ENCODE measurements around the gene DAB2.
A peak's percentile ranks its signal among the peaks of the same experiment; 100 is the strongest.

Gene DAB2

DNA sequence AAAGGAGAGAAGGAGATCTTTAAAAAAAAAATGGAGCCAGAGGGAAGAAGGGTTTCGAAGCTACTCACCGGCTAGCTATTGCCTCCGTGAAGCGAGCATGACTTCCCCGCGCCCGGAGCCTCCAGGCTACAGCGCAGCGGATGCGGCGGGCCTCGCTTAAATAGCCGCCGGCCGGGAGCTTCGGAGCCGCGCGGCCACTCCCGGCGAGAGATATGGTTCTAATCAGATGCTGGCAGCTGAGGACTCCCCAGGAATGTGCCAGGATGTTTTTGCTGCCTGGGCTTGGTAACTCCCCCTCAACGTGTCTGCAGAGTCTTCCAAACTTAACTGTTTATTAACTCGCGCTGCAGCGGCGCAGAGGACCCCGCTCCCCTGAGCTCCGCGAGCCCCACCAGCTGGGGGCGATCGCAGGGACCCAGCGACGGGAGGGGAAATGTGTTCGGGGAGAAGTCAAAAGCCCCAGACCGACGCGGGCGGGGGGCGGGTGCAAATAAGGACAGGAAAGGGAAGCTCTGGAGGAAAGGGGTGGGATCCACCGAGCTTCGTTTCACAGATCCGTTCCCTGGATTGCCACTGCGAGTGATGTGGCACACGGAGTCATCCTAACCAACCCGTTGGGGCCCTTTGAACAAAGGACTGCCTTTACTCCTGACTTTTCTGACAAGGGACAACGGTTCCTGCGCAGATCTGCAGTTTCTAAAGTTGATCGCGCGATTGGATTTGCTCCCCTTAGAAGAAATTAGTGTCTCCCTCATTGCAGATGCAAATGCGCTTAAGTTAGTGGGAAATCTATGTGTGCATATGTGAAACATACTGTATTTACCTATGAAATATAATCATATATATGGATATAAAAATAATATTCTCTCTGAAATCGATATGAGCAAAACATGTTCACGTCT is at the start of gene DAB2:
Gene DAB2, minus strand, starts transcription at position 245 of the 902 bp plus-strand sequence. CDS start 30,660 bp downstream, outside the sequence.
- peak; percentile 84 to 88 for DNase-seq

DNA sequence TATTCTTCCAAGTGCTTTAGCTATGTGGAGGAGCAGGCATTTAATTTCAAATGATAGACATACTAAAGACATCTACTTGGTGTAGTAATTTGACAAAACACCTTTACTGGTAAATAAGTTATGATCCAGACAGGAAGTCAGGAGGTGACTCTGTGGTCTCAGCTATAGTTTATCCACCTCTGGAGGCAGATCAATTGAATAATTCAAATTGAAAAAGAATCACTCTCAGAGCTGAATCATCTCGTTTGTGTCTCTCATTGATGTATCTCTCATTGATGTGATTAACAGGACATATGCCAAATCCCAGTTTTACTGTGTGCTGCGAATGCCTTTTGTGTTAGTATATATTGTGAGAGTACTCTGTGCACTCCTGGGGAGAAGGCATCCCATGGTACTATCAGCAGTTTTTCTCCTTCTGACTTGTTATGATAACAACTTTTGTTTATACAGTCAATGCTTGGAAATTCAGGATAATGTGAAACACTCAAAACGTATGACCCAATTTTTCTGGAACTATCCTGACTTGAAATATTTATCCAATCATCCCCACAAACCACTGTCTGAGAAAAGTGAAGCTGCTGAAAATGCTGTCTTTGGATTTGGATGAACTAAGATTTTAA is 48.5 kb upstream of the DAB2 start:
- DNase-seq = no peak

DNA sequence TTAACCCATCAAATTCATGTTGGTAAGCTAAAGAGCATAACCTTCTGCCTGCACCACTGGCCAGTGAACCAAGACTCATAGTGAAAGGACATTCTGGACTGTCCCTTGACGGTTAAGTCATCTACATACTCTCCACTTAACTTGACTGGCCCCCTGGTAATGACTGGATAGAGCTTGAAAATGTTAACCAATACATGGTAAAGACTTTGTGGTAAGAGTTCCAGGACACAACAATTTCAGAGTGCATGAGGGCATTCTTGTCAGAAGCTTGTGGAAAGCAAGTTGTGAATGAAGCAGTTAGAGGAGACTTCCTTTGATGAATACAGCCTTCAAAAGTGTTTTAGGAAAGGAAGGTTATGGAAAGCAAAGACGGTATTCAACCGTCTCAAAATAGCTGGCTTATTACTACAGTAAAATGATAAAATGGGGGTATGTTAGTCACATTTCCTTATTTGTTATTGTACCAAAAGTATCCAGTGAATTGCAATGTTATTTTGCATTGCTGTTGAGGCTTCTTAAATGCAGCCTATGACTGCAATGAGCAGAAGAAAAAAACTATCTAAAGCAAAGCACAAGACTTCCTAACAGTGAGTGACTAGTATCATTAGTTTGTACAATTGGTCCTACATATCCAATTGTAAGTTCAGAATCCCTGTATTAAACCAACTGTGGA is 47.2 kb upstream of the DAB2 start:
- no peak for DNase-seq

DNA sequence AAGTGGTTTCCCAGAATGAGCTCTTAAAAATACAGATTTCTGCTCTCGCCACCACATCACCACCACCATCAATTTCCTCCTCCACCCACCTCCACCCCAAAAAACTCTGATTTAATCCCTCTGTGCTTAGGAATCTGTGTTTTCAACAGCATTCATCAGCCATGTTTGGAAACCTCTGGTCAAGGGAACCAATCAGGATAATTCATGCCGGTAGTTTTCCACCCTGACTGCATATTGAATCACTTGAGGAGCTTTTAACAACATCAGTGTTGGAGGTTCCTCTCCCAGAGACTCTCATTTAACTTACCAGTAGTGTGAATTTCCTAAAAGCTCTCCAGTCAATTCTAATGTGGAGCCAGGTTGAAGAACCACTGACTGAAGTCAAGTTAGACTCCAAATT is 46.0 kb upstream of the DAB2 start:
- DNase-seq = no peak

DNA sequence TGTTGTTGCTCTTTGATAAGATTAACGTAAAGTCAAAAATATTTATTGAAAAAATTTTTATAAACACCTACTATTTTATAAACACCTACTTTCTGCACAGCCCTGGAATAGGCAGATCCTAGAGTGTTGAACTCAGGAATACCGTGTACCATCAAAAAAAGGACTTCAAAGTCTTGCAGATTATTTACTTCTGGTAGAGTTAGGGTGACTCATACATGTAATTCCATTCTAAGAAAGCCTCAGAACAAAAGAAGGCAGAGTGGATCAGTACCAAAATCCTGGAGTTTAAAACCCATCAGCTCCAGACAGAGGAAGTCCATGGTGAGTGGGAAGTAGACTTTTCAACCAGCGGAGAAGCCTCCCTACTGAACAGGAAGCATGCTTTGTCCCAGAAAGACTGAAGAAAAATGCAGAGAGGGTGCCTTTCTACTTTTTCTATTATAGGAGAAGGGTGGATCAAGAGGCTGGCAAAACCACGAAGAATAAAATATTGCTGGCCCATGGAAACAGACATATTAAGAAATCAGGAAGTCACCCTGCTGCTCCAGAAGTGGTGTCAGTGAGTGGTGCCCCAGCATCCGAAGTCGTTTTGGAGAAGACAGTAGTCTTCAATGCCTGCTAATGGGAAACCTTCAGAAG is 45.1 kb upstream of the DAB2 start:
- no peak for DNase-seq

DNA sequence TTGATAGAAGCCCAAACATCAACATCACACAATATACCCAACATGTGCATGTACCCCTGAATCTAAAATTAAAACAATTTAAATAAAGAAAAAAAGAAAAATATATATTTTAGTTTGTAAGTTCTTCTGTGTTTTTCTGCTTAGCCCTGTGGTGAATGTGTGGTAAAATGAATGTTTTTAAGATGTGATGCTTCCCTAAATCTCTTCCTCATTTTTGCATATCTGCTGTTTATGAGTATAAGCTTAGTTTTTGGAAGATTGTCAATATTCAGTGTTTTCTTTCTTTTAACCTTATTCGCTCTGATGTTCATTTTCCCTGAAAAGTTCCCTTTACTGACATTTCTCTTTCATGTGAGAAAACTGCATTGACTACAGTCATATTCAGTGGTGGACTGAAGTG is 44.4 kb upstream of the DAB2 start:
- DNase-seq = no peak

DNA sequence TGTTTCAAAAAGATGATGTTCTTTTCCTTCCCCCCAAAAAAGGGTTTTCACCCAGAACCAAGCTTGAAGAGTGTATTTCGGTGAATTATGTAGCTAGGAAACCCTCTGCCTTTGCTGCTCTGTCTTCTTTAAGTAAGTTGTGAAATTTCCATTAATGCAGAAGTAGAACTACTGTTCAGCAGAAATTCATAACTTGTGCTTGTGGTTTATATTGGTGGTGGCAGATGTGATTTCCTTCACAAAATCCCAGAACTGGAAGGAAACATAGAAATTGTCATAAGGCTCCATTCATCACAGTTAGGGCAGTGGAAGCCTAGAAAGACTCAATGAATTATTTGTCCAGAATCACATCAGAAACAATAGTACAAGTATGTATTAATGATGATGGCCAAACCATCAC is 42.1 kb upstream of the DAB2 start:
- no peak for DNase-seq

DNA sequence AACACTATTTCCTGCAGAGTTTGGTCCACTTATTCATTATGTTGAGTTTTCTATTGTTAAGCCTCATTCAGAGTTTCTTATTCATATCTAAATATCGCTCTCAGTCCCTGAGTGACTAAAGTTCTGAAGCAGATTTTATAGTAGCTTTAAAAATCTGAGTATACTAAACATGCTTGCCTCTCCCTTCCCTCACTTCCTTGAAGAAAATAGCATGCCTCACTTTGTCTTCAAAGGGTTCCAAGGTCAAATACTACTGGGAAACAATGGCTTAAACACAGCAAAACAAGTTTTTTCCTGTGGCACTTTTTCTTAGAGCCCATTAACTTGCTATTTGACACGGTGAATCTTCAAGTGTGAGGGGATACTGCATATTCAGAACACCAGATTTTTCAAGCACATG is 41.1 kb upstream of the DAB2 start:
- DNase-seq = no peak

DNA sequence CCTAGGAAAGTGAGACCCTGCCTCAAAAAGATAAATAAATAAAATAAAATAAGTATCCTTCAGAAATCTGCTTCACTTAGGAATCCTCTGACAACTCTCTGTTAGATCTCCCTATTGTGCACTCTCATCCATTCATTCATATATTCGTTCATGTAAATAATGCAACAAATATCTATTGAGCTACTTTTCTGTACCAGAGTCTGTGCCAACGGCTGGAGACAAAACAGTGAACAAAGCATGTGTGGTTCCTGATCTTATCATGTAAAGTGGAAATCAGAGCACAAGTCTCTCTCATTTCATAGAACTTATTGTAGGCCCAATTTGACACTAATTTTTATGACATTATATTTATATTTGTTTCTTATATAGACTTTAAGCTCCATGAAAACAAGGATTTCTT is 40.3 kb upstream of the DAB2 start:
- DNase-seq = no peak

DNA sequence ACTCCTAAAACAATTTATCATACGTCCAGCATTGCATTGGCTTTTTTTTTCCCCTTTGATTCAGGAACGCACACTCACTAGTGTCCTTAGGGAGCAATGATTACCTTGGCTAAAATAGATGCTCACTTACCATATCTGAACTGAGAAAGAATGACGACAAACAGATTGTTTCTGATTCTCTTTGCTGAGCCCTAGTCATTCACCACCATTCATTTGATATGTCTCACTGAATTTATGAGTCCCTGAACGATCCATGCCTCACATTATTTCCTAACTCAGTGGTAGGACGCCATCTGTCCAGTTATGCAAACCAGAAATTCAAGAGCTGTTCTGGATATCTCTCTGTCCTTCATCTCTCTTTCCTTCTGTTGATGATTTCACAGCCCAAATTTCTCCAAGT is 39.3 kb upstream of the DAB2 start:
- no peak for DNase-seq

DNA sequence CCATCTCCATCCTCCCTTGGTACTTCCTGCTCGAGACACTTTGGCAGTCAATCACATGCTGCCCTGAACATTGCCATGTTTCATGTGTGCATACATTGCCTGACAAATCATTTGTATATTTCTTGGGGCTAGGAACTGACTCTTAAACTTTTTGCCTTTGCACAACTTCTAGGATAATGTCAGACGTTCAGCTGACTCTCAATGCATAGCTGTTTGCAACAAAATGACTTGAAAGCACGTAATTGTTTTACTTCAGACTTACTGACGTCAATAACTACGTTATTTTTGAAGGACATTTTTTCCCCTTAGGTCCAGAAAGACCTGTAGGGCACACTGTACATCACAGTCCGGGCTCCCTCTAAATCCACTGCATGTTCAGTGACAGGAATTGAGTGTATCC is 37.4 kb upstream of the DAB2 start:
- no peak for DNase-seq

DNA sequence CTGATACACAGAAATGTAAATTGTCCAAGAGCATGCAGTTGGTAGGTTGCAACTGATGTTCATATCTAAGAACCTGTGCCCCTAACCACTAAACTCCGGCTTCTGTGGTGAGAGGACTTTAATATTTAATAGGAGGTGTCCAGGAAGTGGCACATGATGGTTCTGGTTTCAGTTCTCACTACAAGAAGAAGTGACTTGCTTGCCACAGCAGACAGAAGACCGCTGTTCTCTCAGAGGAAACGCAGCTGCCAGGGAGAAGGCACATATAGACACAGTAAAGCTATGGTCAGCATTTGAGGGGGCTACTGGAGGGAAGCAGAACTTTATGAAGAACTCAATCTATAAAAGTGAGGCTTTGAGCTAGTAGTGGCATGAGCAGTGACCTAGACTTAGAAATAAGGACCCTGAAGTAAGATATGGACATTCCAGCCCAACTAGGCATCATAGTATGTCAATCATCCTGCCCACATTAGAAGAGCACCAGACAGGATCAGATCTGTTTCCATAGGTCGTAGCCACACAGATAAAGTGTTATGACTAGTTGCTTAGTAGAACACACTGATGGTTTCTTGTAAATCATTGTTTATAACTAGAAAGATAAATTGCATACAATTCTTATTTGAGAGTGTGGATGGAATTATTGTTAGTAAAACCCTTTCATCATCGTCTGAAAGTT is 36.4 kb upstream of the DAB2 start:
- DNase-seq = no peak

DNA sequence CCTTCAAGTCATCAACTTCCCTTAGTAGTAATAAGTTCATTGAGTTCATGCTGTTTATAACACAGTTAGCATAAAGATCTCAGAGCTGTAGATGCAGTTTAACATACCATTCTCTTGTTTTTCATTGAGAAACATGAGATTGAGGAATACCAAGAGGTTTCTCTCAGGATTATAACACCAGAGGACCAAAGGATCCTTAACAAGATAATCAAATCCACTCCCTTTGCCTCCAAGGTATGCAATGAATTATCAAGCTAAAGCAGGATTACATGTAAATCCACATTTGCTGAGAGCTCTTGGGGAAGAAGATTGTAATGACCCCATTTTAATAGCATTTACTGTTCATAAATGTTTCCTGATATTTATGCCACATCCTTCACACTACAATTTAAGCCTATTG is 35.1 kb upstream of the DAB2 start:
- DNase-seq = no peak

DNA sequence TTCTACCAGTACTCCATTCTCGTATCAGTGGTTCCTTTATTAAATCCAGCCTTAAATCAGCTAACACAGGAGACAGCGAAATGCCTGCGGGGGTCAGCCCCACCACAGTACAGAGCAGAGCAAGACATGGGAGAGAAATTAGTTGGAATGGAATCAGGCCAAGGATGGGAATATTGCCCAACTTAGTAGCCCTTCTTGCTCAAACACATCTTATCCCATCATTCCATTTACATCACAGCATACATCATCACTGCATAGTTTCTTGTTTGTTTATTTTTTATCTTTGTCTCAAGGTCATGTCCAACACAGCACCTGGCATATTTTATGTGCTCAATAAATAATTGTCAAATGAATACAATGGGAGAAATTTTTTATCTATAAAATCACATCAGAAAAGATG is 34.3 kb upstream of the DAB2 start:
- no peak for DNase-seq

DNA sequence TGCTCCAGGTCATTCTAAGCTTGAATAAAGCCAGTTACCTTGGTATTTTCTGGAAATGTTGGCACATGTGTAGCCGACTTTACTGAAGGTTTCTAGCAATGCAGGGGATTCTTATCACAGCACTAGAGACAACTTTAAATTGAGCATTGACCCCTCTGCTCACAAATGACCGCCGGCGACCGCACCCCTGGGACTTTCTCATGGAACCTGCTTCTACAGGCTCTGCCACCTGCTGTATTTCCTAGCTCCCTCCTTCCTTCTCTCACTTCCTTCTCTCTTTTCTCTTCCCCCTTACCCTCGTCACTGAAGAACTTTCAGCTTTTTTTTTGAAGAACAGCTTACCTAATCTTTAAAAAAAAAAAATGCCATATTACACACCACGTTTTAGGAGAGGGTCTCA is 30.9 kb upstream of the DAB2 start:
- no peak for DNase-seq

DNA sequence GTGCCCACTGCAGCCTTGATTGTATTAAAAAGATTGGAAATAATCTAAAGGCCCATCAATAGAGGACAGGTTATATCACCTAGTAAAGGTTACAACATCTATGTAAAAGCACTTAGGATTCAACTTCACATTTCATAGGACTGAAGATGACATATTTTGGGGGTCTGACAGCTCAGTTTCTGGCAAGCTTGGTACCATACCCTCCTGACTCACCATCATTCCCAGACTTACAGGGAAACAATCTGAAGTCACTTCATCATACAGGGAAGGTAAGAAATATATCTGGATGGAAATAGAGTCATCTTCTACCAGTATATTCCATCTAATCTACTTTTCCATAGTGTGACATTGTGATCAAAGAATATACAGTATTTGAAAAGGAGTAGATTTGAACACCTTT is 28.8 kb upstream of the DAB2 start:
- DNase-seq = no peak

DNA sequence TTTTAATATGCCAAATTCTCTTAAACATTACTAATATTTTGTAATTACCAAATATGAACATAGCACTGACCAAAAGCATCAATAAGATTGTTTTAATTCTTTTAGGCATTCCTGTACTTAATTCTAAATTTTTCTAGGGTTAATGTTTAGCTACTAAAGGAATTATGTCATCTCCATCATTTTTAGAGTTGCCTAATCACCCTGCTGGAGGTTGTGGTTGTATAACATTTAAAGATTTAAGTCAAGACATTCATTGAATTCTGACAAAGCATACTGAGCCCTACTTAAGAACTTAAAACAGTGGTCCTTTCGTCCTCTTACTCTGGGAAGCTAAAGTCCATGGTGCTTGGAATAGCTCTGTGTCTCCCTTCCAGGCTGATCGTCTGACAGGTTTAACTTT is 28.1 kb upstream of the DAB2 start:
- DNase-seq = no peak

DNA sequence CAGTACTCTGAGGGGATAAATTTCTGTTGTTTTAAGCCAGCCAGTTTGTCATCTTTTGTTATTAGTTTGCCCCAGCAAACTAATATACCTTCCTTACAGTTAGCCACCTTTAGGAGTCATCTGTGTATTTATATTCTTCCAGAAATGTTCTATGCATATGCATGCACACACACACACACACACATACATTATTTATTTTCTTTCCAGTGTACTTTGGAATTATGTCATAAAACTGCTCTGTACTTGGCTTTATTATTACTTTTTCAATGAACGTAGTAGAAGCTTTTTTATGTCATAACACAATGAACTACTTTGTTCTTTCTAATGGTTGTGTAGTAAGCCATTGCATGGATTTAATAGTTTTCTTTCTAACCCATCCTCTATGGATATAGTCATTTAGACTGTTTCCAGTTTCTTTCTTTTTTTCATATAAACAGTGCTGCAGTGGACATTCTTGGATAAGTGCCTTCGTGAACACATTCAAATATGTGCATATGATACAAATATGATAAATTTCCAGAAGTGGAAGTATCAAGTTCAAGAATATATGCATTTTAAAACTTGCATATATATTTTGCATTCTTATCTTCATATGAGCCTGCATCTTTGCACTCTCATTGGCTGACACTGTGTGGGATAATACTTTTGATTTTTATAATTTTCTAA is 26.6 kb upstream of the DAB2 start:
- no peak for DNase-seq

DNA sequence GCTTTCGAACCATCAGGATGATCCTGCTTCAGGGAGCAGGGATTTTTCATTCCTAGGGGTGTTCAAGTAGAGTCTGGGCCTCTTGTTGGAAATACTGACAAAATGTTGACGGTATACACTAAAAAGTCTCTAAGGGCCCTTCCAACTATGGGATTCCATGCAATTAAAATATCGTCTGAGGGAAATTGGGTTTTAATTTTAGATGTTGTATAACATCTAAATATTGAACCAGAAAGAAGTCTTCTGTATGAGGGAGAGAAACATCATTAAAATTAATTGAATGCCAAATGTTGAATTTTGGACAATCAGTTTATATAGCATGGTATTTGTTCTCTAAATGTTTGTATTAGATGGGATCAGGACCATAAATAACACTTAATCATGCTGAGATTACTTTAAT is 25.7 kb upstream of the DAB2 start:
- no peak for DNase-seq

DNA sequence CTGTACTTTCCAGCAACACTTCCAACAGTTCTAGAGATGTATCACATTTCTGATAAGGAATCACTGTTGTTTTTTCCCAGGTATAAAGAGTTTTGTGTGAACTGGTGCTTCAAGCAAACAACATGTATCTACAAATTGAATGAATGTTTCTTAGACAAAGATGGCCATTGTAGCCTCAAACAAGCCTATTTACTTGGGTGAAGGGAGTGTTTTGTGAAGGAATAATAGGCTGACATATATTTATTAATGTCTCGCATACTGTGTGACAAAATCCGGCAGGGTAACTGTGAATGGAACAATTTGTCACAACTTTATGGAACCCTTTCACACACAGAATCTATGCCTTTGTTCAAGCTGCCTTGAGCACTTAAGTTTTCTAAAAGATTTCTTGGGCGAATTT is 24.8 kb upstream of the DAB2 start:
- no peak for DNase-seq

DNA sequence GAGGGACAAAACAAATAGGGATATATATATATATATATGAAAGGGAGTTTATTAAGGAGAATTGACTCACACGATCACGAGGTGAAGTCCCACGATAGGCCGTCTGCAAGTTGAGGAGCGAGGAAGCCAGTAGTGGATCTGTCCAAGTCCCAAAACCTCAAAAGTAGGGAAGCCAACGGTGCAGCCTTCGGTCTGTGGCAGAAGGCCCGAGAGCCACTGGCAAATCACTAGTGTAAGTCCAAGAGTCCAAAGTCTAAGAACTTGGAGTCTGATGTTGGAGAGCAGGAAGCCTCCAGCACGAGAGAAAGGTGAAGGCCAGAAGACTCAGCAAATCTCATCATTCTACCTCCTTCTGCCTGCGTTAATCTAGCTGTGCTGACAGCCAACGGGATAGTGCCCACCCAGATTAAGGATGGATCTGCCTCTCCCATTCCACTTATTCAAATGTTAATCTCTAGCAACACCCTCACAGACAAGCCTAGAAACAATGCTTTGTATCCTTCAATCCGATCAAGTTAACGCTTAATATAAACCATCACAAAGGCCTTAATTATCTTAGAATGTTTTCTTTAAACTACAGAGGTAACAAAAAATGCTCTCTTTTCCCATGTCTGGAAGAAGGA is 23.8 kb upstream of the DAB2 start:
- DNase-seq = no peak

DNA sequence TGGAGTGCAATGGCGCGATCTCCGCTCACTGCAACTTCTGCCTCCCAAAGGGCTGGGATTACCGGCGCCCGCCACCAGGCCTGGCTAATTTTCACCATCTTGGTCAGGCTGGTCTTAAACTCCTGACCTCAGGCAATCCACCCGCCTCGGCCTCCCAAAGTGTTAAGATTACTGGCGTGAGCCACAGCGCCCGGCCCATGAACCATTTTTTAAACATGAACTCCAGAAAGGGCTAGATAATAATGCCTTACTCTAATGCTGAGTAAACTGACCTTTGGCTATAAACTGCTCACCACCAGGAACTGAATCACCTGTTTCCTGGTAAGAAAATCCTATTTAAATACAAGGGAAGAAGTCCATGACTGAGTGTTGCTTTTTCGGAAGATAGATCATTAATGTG is 23.2 kb upstream of the DAB2 start:
- DNase-seq = no peak

Data from NCI-H2081 (cell line).